Mesodermal cell (in vitro differentiated cells): ENCODE data around the gene ALCAM.
A peak's percentile ranks its signal among the peaks of the same experiment; 100 is the strongest.

Source experiments
- H3K27ac ChIP-seq: 2 replicates; pipeline ENCODE4 v1.7.0; 2013; ENCODE audit warnings: mild to moderate bottlenecking, low read depth, low read length, moderate library complexity; ENCODE audit not compliant: severe bottlenecking
- H3K36me3 ChIP-seq: 2 replicates; pipeline ENCODE4 v1.7.1; 2013; ENCODE audit warnings: mild to moderate bottlenecking, low read length, moderate library complexity; ENCODE audit not compliant: control insufficient read depth, insufficient read depth
- H3K4me1 ChIP-seq: one replicate; pipeline ENCODE4 v1.7.1; 2013; ENCODE audit warnings: mild to moderate bottlenecking, low read length; ENCODE audit not compliant: insufficient read depth, control insufficient read depth, poor library complexity, severe bottlenecking
- H3K4me3 ChIP-seq: 2 replicates; pipeline ENCODE4 v1.7.0; 2013; ENCODE audit warnings: low read length, control low read depth, mild to moderate bottlenecking; ENCODE audit not compliant: insufficient read depth, poor library complexity, severe bottlenecking; ENCODE audit errors: extremely low read depth
- H3K9me3 ChIP-seq: 2 replicates; pipeline ENCODE4 v1.7.1; 2013; ENCODE audit warnings: mild to moderate bottlenecking, low read length, moderate library complexity; ENCODE audit not compliant: control insufficient read depth
- WGBS, 2 experiments: methylation state at CpG; one replicate each; pipeline ENCODE4 v1.1.5; 2013; ENCODE audit warnings: missing lambda C conversion rate in 2 of 2; ENCODE audit not compliant: insufficient coverage in 2 of 2; 5-methylcytosine and 5-hydroxymethylcytosine counted together

Gene ALCAM

GRCh38 chr3:105611304-105612192 lies 244.8 kb downstream of the ALCAM start:
- Histone ChIP-seq H3K36me3 (no peaks in the 10 kb centered on the region), H3K9me3 (no peaks in the 10 kb centered on the region), H3K27ac (no peak overlapping the region), H3K4me1 (peaks cover 3% of the 10 kb centered on the region), H3K4me3 (no peak overlapping the region)
- 93 to 97% methylated on average over 3 to 4 of the region's 5 CpGs for WGBS, 2 experiments

- WGBS, 2 experiments, result 50 to 54% methylated on average over 2 of the region's 2 CpGs
- H3K9me3 ChIP-seq, result no peaks in the 10 kb centered on the region
- peak overlapping the region; percentile 11 for H3K27ac ChIP-seq
- H3K4me1 ChIP-seq, result peaks cover 3% of the 10 kb centered on the region
- no peaks in the 10 kb centered on the region for H3K36me3 ChIP-seq
- H3K4me3 ChIP-seq, result no peak overlapping the region
Observed at GRCh38 chr3:105613120-105613519, 246.4 kb downstream of the ALCAM start.

GRCh38 chr3:105614288-105615030 lies 247.8 kb downstream of the ALCAM start:
- peaks cover 3% of the 10 kb centered on the region for H3K4me1 ChIP-seq
- H3K4me3 ChIP-seq, result no peak overlapping the region
- no peak overlapping the region for H3K27ac ChIP-seq
- H3K36me3 ChIP-seq, result no peaks in the 10 kb centered on the region
- H3K9me3 ChIP-seq, result no peaks in the 10 kb centered on the region

- 86 to 100% methylated on average over 2 of the region's 3 CpGs for WGBS, 2 experiments
- Histone ChIP-seq H3K9me3 (no peaks in the 10 kb centered on the region), H3K4me3 (no peak overlapping the region), H3K4me1 (peaks cover 3% of the 10 kb centered on the region), H3K27ac (no peak overlapping the region), H3K36me3 (no peaks in the 10 kb centered on the region)
Observed at GRCh38 chr3:105615814-105616213, 249.1 kb downstream of the ALCAM start.

- Histone ChIP-seq H3K36me3 (no peaks in the 10 kb centered on the region), H3K9me3 (no peaks in the 10 kb centered on the region), H3K4me3 (no peak overlapping the region), H3K27ac (no peak overlapping the region), H3K4me1 (peaks cover 3% of the 10 kb centered on the region)
- WGBS, 2 experiments, result 85 to 93% methylated on average over 4 of the region's 5 CpGs
Observed at GRCh38 chr3:105616374-105617121, 249.8 kb downstream of the ALCAM start.

GRCh38 chr3:105618556-105618955 lies 251.8 kb downstream of the ALCAM start:
- WGBS, 2 experiments, result 92 to 97% methylated on average over 3 to 5 of the region's 5 CpGs
- Histone ChIP-seq H3K36me3 (no peaks in the 10 kb centered on the region), H3K27ac (no peak overlapping the region), H3K9me3 (no peaks in the 10 kb centered on the region), H3K4me3 (no peak overlapping the region), H3K4me1 (peaks cover 3% of the 10 kb centered on the region)

- H3K9me3 ChIP-seq, result no peaks in the 10 kb centered on the region
- H3K27ac ChIP-seq, result no peak overlapping the region
- H3K4me1 ChIP-seq, result no peaks in the 10 kb centered on the region
- no peak overlapping the region for H3K4me3 ChIP-seq
- no peaks in the 10 kb centered on the region for H3K36me3 ChIP-seq
- 100% methylated on average over 1 of the region's 2 CpGs for WGBS, 2 experiments
Observed at GRCh38 chr3:105619651-105620050, 252.9 kb downstream of the ALCAM start.

- Histone ChIP-seq H3K4me1 (no peaks in the 10 kb centered on the region), H3K9me3 (no peaks in the 10 kb centered on the region), H3K36me3 (no peaks in the 10 kb centered on the region), H3K4me3 (no peak overlapping the region), H3K27ac (no peak overlapping the region)
- 100% methylated on average over 1 of the region's 2 CpGs; no CpG with 5 or more reads in 1 of the 2 experiments for WGBS, 2 experiments
Observed at GRCh38 chr3:105620236-105620635, 253.5 kb downstream of the ALCAM start.

- no peak overlapping the region for H3K27ac ChIP-seq
- no peaks in the 10 kb centered on the region for H3K9me3 ChIP-seq
- H3K4me1 ChIP-seq, result no peaks in the 10 kb centered on the region
- no peak overlapping the region for H3K4me3 ChIP-seq
- no peaks in the 10 kb centered on the region for H3K36me3 ChIP-seq
Observed at GRCh38 chr3:105622169-105622568, 255.5 kb downstream of the ALCAM start.
